ENCODE data around the gene ADARB2. TPM values are rescaled to one million over a fixed set of nuclear protein-coding genes. Genes with fewer than 3 reads are reported as not detected.
"Not testable (repeated sequence)": the region's sequence is repeated elsewhere in the genome, so short reads cannot be mapped to it uniquely, and the experiment has no call there.

ADARB2 gene
- total and polyA plus RNA-seq, 10 of the 15 experiments (the other 5 are each of a cell fraction or from before 2014, with no cell fraction given) = 0.02 to 4.1 (median 0.76) TPM

- ATAC-seq (no peak), DNase-seq (ENCODE audit: low read depth, low spot score) (no peak), FAIRE-seq (no peak)
- Histone ChIP-seq H3K4me2 (ENCODE audit: control insufficient read depth, insufficient read depth) (no peak overlapping the region), H3K79me2 (ENCODE audit: control insufficient read depth, insufficient read depth, low read length) (no peaks in the 10 kb centered on the region), H3K27ac (ENCODE audit: control insufficient read depth, insufficient read depth) (no peak overlapping the region), H2AFZ (ENCODE audit: control insufficient read depth, low read depth, low read length) (no peak overlapping the region), H3K9me3 (replicated peaks; ENCODE audit: control insufficient read depth, insufficient read depth, low read length) (no peaks in the 10 kb centered on the region; the same call in 2 of the 3 replicates), H3K27me3 (replicated peaks in 1 of 2; ENCODE audit: control insufficient read depth in 2 of 2, insufficient read depth in 2 of 2, low read length in 1 of 2) (no peaks in the 10 kb centered on the region), H3K36me3 (ENCODE audit: control insufficient read depth in 2 of 2, insufficient read depth in 2 of 2, low read length in 1 of 2) (no peaks in the 10 kb centered on the region), H3K4me1 (ENCODE audit: control insufficient read depth, insufficient read depth, low read length) (no peaks in the 10 kb centered on the region), H3K9ac (ENCODE audit: control insufficient read depth, insufficient read depth, low read length) (no peak overlapping the region), H4K20me1 (ENCODE audit: control insufficient read depth, insufficient read depth) (no peaks in the 10 kb centered on the region), H3K4me3 (no peak overlapping the region)
- POLR2A ChIA-PET = no interaction called here
- intact Hi-C loops (cut with micrococcal nuclease; ENCODE audit: unreplicated experiment) (no loop called here), in situ Hi-C loops (cut with MboI) (no loop called here)
- SMC1A ChIA-PET (ENCODE audit: uncharacterized antibody, unreplicated experiment) = interaction anchor here (0.9 kb wide), 1 partner anchor 99 kb away, joined by 3 read pairs; no protein-coding TSS in a partner anchor
- RAD21 ChIA-PET (ENCODE audit: unreplicated experiment) = no interaction called here
- CTCF ChIA-PET = no interaction called here
- TF ChIP-seq ZNF24 (IDR thresholded peaks at IDR 0.05) = no peak
- TF ChIP-seq IKZF2 (IDR thresholded peaks at IDR 0.05) = no peak
- no peak for TF ChIP-seq HDAC2 (IDR thresholded peaks at IDR 0.05)
- no peak for TF ChIP-seq CHD1 (IDR thresholded peaks at IDR 0.05; ENCODE audit: low read depth, low read length)
- no peak for TF ChIP-seq GABPA (IDR thresholded peaks at IDR 0.05; ENCODE audit: low read depth)
- TF ChIP-seq PAX5 (IDR thresholded peaks at IDR 0.05; ENCODE audit: borderline replicate concordance, low read depth, low read length) = no peak
- no peak for TF ChIP-seq ZNF384 (IDR thresholded peaks at IDR 0.05; ENCODE audit: borderline replicate concordance, low read depth, low read length)
- TF ChIP-seq TCF3 (IDR thresholded peaks at IDR 0.05; ENCODE audit: borderline replicate concordance, insufficient read depth, low read depth, low read length) = no peak
- no peak for TF ChIP-seq USF1 (IDR thresholded peaks at IDR 0.05; ENCODE audit: borderline replicate concordance, extremely low read length, insufficient read depth, low read depth, low read length)
- TF ChIP-seq EED (IDR thresholded peaks at IDR 0.05; ENCODE audit: low read depth) = no peak
- TF ChIP-seq NFIC (IDR thresholded peaks at IDR 0.05; ENCODE audit: low read depth, low read length) = no peak
- no TSS peak for BruUV-seq (replicated peaks)
- 38% methylated on average over 5 of the region's 5 CpGs for WGBS (ENCODE audit: insufficient coverage, insufficient replicate concordance, low lambda C conversion rate, missing lambda C conversion rate)
Observed at GRCh38 chr10:1774796-1775195, 37.5 kb upstream of the ADARB2 start.

GRCh38 chr10:1773204-1773603, 35.9 kb upstream of the ADARB2 start:
- H3K27me3 ChIP-seq (replicated peaks in 1 of 2; ENCODE audit: control insufficient read depth in 2 of 2, insufficient read depth in 2 of 2, low read length in 1 of 2); CTCF ChIA-PET; BruUV-seq (replicated peaks); H3K9me3 ChIP-seq (replicated peaks; ENCODE audit: control insufficient read depth, insufficient read depth, low read length); H3K4me1 ChIP-seq (ENCODE audit: control insufficient read depth, insufficient read depth, low read length); H2AFZ ChIP-seq (ENCODE audit: control insufficient read depth, low read depth, low read length); H3K27ac ChIP-seq (ENCODE audit: control insufficient read depth, insufficient read depth); FAIRE-seq; H4K20me1 ChIP-seq (ENCODE audit: control insufficient read depth, insufficient read depth); ATAC-seq; intact Hi-C loops (cut with micrococcal nuclease; ENCODE audit: unreplicated experiment); H3K4me2 ChIP-seq (ENCODE audit: control insufficient read depth, insufficient read depth); H3K36me3 ChIP-seq (ENCODE audit: control insufficient read depth in 2 of 2, insufficient read depth in 2 of 2, low read length in 1 of 2); RAD21 ChIA-PET (ENCODE audit: unreplicated experiment); DNase-seq (ENCODE audit: low read depth, low spot score); H3K79me2 ChIP-seq (ENCODE audit: control insufficient read depth, insufficient read depth, low read length); H3K4me3 ChIP-seq; H3K9ac ChIP-seq (ENCODE audit: control insufficient read depth, insufficient read depth, low read length); POLR2A ChIA-PET; in situ Hi-C loops (cut with MboI); SMC1A ChIA-PET (ENCODE audit: uncharacterized antibody, unreplicated experiment): not testable (repeated sequence)
- 79% methylated on average over 16 of the region's 23 CpGs for WGBS (ENCODE audit: insufficient coverage, insufficient replicate concordance, low lambda C conversion rate, missing lambda C conversion rate)

Data from GM12878 (cell line).